ENCODE data around the gene TTC31.

The TTC31 gene

DNA sequence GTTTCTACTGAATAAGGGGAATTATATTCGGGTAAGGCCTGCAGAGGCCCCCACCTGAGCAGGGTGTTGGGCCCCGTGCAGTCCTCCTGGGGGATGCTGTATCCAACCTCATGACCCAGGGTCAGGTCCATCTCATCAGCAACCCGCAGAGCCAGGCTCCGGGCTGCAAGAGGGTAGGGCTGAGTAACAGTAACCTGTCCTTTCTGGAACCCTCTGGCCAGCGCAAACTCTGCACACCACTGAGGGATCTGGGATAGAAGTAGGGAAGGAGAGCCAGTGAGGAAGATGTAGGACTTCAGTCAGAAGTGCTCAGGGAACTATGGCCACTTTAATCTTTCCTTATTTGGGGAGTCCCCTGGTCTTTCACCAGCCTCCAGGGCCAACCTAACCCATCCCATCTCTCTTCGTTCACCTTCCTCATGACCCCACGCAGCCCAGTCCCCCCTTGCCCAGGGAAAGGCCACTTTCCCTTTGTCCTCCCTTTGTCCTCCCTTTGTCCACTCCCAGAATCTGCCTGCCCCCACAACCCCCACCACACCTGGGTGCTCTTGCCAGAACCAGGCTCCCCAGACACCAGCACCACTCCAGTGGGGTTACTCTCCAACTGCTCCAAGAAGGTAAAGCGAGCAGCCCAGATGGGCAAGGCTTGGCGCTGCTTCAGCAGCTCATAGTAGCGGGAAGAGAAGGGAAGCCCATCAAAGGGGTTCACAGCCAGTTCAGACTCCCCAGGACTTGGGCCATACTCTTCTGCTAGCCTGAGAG is 42.3 kb downstream of the TTC31 start:
- peaks cover 34% of the 10 kb centered on the region for H3K79me2 ChIP-seq (ENCODE audit: control insufficient read depth, low read length)
- no peaks in the 10 kb centered on the region for H3K9me2 ChIP-seq (replicated peaks; ENCODE audit: control insufficient read depth, low read length)
- H3K4me2 ChIP-seq (ENCODE audit: low read length) = no peak overlapping the region
- H3K27ac ChIP-seq (ENCODE audit: low read depth, low read length) = no peak overlapping the region
- H3K9me3 ChIP-seq (ENCODE audit: control insufficient read depth, insufficient read depth, low read length) = no peaks in the 10 kb centered on the region
- H3K4me3 ChIP-seq (ENCODE audit: low read length) = no peak overlapping the region
- H3K27me3 ChIP-seq (ENCODE audit: control insufficient read depth, low read length) = no peaks in the 10 kb centered on the region
- TF ChIP-seq, protein P1, sequence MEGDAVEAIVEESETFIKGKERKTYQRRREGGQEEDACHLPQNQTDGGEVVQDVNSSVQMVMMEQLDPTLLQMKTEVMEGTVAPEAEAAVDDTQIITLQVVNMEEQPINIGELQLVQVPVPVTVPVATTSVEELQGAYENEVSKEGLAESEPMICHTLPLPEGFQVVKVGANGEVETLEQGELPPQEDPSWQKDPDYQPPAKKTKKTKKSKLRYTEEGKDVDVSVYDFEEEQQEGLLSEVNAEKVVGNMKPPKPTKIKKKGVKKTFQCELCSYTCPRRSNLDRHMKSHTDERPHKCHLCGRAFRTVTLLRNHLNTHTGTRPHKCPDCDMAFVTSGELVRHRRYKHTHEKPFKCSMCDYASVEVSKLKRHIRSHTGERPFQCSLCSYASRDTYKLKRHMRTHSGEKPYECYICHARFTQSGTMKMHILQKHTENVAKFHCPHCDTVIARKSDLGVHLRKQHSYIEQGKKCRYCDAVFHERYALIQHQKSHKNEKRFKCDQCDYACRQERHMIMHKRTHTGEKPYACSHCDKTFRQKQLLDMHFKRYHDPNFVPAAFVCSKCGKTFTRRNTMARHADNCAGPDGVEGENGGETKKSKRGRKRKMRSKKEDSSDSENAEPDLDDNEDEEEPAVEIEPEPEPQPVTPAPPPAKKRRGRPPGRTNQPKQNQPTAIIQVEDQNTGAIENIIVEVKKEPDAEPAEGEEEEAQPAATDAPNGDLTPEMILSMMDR (IDR thresholded peaks at IDR 0.05; ENCODE audit: low read depth, low read length, poor library complexity, severe bottlenecking) = no peak
- no peak for TF ChIP-seq EZH2phosphoT487 (IDR thresholded peaks at IDR 0.05; ENCODE audit: borderline replicate concordance, low read length)
- peaks cover 4% of the 10 kb centered on the region for H3F3A ChIP-seq (ENCODE audit: control insufficient read depth, insufficient read depth)
- H3K36me3 ChIP-seq (ENCODE audit: control insufficient read depth, low read length) = peaks cover 44% of the 10 kb centered on the region
- peaks cover 27% of the 10 kb centered on the region for H3K4me1 ChIP-seq (ENCODE audit: control insufficient read depth, low read length)
- no peaks in the 10 kb centered on the region for H4K20me1 ChIP-seq (ENCODE audit: control insufficient read depth, insufficient read depth, low read depth, low read length)

DNA sequence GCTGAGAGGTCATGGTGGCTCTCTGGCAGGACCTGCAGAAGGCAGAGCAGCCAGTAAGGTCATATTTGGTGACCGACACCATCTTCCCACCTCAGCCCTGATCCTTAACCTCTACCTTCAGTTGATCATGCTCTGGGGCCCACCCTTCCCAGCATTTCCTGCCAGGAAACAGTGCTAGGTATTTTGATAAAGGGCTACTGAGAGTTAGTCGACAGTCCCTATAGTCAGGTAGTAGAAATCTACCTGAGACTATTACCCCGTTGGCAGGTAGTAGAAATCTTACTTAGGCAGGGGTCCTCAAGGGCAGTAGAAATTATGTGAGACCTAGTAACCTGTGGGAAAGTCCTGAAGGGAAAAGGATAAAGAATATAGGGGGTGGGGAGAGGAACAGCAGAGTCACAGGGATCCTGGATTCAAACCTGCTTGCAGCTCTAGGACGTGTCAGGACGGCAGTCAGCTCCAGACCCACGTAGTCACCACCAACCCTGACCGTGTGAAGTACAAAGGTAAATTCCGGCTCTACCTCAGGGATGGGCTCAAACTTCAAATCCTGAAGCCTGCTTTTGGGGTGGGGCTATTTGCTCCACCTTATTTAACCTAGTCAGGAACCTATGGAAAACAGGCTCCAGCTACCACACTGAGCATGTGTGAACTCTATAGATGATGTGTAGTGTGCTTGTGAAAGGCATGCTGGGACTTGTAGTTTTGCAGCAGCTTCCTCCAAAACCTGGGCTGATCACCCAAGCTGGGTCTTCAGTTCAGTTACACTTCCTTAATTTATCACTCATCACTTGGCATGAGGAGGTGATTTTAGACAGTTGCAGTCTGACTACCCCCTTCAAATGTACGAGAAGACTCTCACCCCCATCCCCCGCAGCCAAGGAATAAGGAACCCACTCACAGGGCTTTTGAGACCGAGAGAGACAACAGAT is 43.1 kb downstream of the TTC31 start, which contains the start of gene DQX1:
DQX1 (minus strand) TSS at position 515 of the 932 bp plus-strand sequence; CDS start at position 13, 502 bp downstream.
- H3K4me3 ChIP-seq (ENCODE audit: low read length) = no peak within 1 kb of the TSS
- H3F3A ChIP-seq (ENCODE audit: control insufficient read depth, insufficient read depth) = peaks cover 4% of the 10 kb centered on the region
- H3K9me2 ChIP-seq (replicated peaks; ENCODE audit: control insufficient read depth, low read length) = no peaks in the 10 kb centered on the region
- TF ChIP-seq, protein P1 (IDR thresholded peaks at IDR 0.05; ENCODE audit: low read depth, low read length, poor library complexity, severe bottlenecking) = no peak
- peak within 1 kb of the TSS; percentile 2; the same call in 1 of the 2 replicates for H3K4me2 ChIP-seq (ENCODE audit: low read length)
- H4K20me1 ChIP-seq (ENCODE audit: control insufficient read depth, insufficient read depth, low read depth, low read length) = no peaks in the 10 kb centered on the region
- H3K27ac ChIP-seq (ENCODE audit: low read depth, low read length) = no peak within 1 kb of the TSS; the same call in 1 of the 2 replicates
- H3K27me3 ChIP-seq (ENCODE audit: control insufficient read depth, low read length) = no peaks in the 10 kb centered on the region
- H3K9me3 ChIP-seq (ENCODE audit: control insufficient read depth, insufficient read depth, low read length) = no peaks in the 10 kb centered on the region
- H3K4me1 ChIP-seq (ENCODE audit: control insufficient read depth, low read length) = peaks cover 32% of the 10 kb centered on the region
- H3K79me2 ChIP-seq (ENCODE audit: control insufficient read depth, low read length) = peaks cover 43% of the 10 kb centered on the region
- peaks cover 48% of the 10 kb centered on the region for H3K36me3 ChIP-seq (ENCODE audit: control insufficient read depth, low read length)

DNA sequence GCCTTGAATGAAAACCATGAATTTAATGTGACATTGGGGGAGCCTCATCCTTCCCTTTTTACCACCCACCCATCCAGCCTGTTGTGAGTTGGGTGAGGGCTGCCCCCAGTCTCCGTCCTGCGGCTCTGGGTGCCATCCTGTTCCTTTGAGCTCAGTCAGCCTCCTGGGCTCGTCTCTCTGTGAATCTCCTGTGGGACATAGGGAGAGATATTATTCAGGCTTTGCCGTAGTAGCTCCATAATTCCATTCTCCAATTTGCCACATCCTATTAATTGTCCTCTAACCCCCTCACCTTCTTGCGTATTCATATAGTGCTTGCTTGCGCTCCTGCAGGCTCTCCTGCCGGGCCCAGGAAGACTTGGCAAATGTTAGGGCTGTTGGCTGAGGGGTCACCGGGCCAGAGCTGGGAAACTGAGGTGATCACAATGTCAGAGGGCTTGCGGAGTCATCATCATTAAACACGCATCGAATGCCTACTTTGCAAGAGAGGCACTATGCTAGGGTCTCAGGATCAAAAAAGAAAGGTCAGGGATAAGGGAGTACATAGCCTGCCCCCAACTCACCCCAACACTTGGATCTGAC is 43.9 kb downstream of the TTC31 start:
- H3K36me3 ChIP-seq (ENCODE audit: control insufficient read depth, low read length) = peaks cover 55% of the 10 kb centered on the region
- peak overlapping the region; percentile 2; the same call in 1 of the 2 replicates for H3K4me2 ChIP-seq (ENCODE audit: low read length)

More for the DNA sequence above, 43.9 kb downstream of the TTC31 start:
- Histone ChIP-seq H3K4me1 (ENCODE audit: control insufficient read depth, low read length) (peaks cover 39% of the 10 kb centered on the region), H3K27me3 (ENCODE audit: control insufficient read depth, low read length) (no peaks in the 10 kb centered on the region), H3K9me2 (replicated peaks; ENCODE audit: control insufficient read depth, low read length) (no peaks in the 10 kb centered on the region), H3K4me3 (ENCODE audit: low read length) (no peak overlapping the region), H4K20me1 (ENCODE audit: control insufficient read depth, insufficient read depth, low read depth, low read length) (no peaks in the 10 kb centered on the region), H3K9me3 (ENCODE audit: control insufficient read depth, insufficient read depth, low read length) (no peaks in the 10 kb centered on the region), H3F3A (ENCODE audit: control insufficient read depth, insufficient read depth) (peaks cover 7% of the 10 kb centered on the region), H3K79me2 (ENCODE audit: control insufficient read depth, low read length) (peaks cover 48% of the 10 kb centered on the region), H3K27ac (ENCODE audit: low read depth, low read length) (no peak overlapping the region; the same call in 1 of the 2 replicates)
- TF ChIP-seq, protein P1 (IDR thresholded peaks at IDR 0.05; ENCODE audit: low read depth, low read length, poor library complexity, severe bottlenecking) = no peak
- no peak for TF ChIP-seq EZH2phosphoT487 (IDR thresholded peaks at IDR 0.05; ENCODE audit: borderline replicate concordance, low read length)
